SK-N-SH (cell line): ENCODE results near the gene CDC42SE2. TPM values are rescaled to one million over a fixed set of nuclear protein-coding genes. Genes with fewer than 3 reads are reported as not detected.

ENCODE experiments used
- CTCF ChIA-PET: fragments of 300-600, 350-600 bp; formaldehyde crosslinking; extraction: SDS; loops from one replicate; lab custom pipeline; 2021; lab: Yijun Ruan, JAX
- POLR2A ChIA-PET: fragments of 350-600 bp; sonication (Branson Sonifier 250); formaldehyde crosslinking; extraction: SDS; loops from one replicate; lab custom pipeline; 2020; ENCODE audit warnings: antibody characterized with exemption, inconsistent platforms; lab: Yijun Ruan, JAX
- DNase-seq: peaks from one replicate; pipeline ENCODE4 v3.0.0; 2012
- H2AFZ ChIP-seq: fragments of 200-600 bp; sonication (generic); 2 replicates; pipeline ENCODE4 v1.8.1; 2016; ENCODE audit warnings: antibody characterized with exemption, mild to moderate bottlenecking, low read depth
- H3F3A ChIP-seq: fragments of 200-600 bp; sonication (generic); replicated peaks from 2 replicates; pipeline ENCODE3; 2016; ENCODE audit warnings: antibody characterized with exemption, mild to moderate bottlenecking; ENCODE audit not compliant: insufficient read depth
- H3K27ac ChIP-seq, 2 experiments: fragments of 200-500 bp in 1 of 2; fragments of 200-600 bp in 1 of 2; sonication (Bioruptor generic) in 1 of 2; sonication (generic), shearing (Covaris generic) in 1 of 2; 2 replicates each; pipeline versions ENCODE4 v1.5.1 to v1.6.1; 2014 to 2016; ENCODE audit warnings: low read depth in 2 of 2, inconsistent platforms in 1 of 2, low read length in 1 of 2, mild to moderate bottlenecking in 1 of 2, mixed read lengths in 1 of 2
- H3K27me3 ChIP-seq: fragments of 200-600 bp; sonication (generic), shearing (Covaris generic); 2 replicates; pipeline ENCODE4 v1.6.1; 2016; ENCODE audit warnings: mixed run types; ENCODE audit not compliant: insufficient read depth
- H3K36me3 ChIP-seq, 2 experiments: fragments of 200-500 bp in 1 of 2; fragments of 200-600 bp in 1 of 2; sonication (Bioruptor generic) in 1 of 2; sonication (generic) in 1 of 2; replicated peaks in 1 of 2; 2 replicates each; pipeline versions ENCODE3 to v1.5.1; 2014 to 2016; ENCODE audit warnings: low read length in 1 of 2, mild to moderate bottlenecking in 1 of 2; ENCODE audit not compliant: insufficient read depth in 2 of 2, control insufficient read depth in 1 of 2
- H3K4me1 ChIP-seq, 2 experiments: fragments of 200-500 bp in 1 of 2; fragments of 200-600 bp in 1 of 2; sonication (Bioruptor generic) in 1 of 2; sonication (generic), shearing (Covaris generic) in 1 of 2; 2 replicates each; pipeline versions ENCODE4 v1.5.1 to v1.6.1; 2014 to 2016; ENCODE audit warnings: low read depth in 1 of 2, low read length in 1 of 2, mixed run types in 1 of 2; ENCODE audit not compliant: insufficient read depth in 2 of 2, control insufficient read depth in 1 of 2
- H3K4me2 ChIP-seq: fragments of 200-600 bp; sonication (generic), shearing (Covaris generic); 2 replicates; pipeline ENCODE4 v1.6.1; 2017; ENCODE audit warnings: mixed run types
- H3K4me3 ChIP-seq, 2 experiments: fragments of 200-500 bp in 1 of 2; fragments of 200-600 bp in 1 of 2; sonication (Bioruptor generic) in 1 of 2; sonication (generic), shearing (Covaris generic) in 1 of 2; 2 replicates each; pipeline versions ENCODE4 v1.5.1 to v1.8.1; 2014 to 2016; ENCODE audit warnings: low read depth in 2 of 2, inconsistent platforms in 1 of 2, low read length in 1 of 2, mild to moderate bottlenecking in 1 of 2, mixed read lengths in 1 of 2, moderate library complexity in 1 of 2
- H3K79me2 ChIP-seq: fragments of 200-600 bp; sonication (generic); 2 replicates; pipeline ENCODE4 v1.8.1; 2017; ENCODE audit warnings: mild to moderate bottlenecking; ENCODE audit not compliant: insufficient read depth
- H3K9ac ChIP-seq: fragments of 200-600 bp; sonication (generic); 2 replicates; pipeline ENCODE4 v1.6.1; 2017; ENCODE audit warnings: mixed run types
- H3K9me2 ChIP-seq: fragments of 200-600 bp; sonication (generic); 2 replicates; pipeline ENCODE4 v1.6.1; 2017; ENCODE audit warnings: mixed run types
- H3K9me3 ChIP-seq: fragments of 200-600 bp; sonication (generic); 2 replicates; pipeline ENCODE4 v1.6.1; 2017; ENCODE audit warnings: mixed run types, mild to moderate bottlenecking, moderate library complexity
- H4K20me1 ChIP-seq: fragments of 200-600 bp; sonication (generic); 2 replicates; pipeline ENCODE4 v1.6.1; 2017; ENCODE audit warnings: mild to moderate bottlenecking, mixed run types; ENCODE audit not compliant: insufficient read depth
- EP300 ChIP-seq, 2 experiments: IDR thresholded peaks; 2 replicates each; pipeline versions ENCODE4 v1.4.0 to v1.6.1; 2012; ENCODE audit warnings: borderline replicate concordance in 1 of 2, low read depth in 1 of 2, low read length in 1 of 2
- FOXM1 ChIP-seq: IDR thresholded peaks from 2 replicates; pipeline ENCODE4 v1.4.0; 2012; ENCODE audit warnings: low read depth, mild to moderate bottlenecking
- GABPA ChIP-seq: IDR thresholded peaks from 2 replicates; pipeline ENCODE4 v1.4.0; 2012; ENCODE audit warnings: low read depth, mild to moderate bottlenecking
- NRF1 ChIP-seq: IDR thresholded peaks from 2 replicates; pipeline ENCODE4 v1.6.1; 2012; ENCODE audit warnings: low read depth, mild to moderate bottlenecking, low read length
- PBX3 ChIP-seq: IDR thresholded peaks from 2 replicates; pipeline ENCODE4; 2012
- RCOR1 ChIP-seq: fragments of 150-350 bp; IDR thresholded peaks from 2 replicates; pipeline ENCODE4 v1.6.1; 2017; ENCODE audit warnings: antibody characterized with exemption, low read length
- REST ChIP-seq: IDR thresholded peaks from 2 replicates; pipeline ENCODE4 v1.6.1; 2012; ENCODE audit warnings: mild to moderate bottlenecking, low read depth, low read length, moderate library complexity
- TAF1 ChIP-seq: IDR thresholded peaks from 2 replicates; pipeline ENCODE4 v1.6.1; 2012; ENCODE audit warnings: low read depth, mild to moderate bottlenecking, low read length, moderate library complexity, borderline replicate concordance
- TCF12 ChIP-seq: IDR thresholded peaks from 2 replicates; pipeline ENCODE4 v1.4.0; 2012
- ZBTB33 ChIP-seq: IDR thresholded peaks from 2 replicates; pipeline ENCODE4 v1.4.0; 2012; ENCODE audit warnings: low read depth, borderline replicate concordance
- WGBS: methylation state at CpG from one replicate; pipeline ENCODE4 v1.1.6; 2017; ENCODE audit warnings: low lambda C conversion rate; 5-methylcytosine and 5-hydroxymethylcytosine counted together
- polyA plus RNA-seq, 3 experiments: library from polyadenylated mRNA; depleted of rRNA; stranded (reverse); fragments of >200 nt; gene quantifications; 2 replicates each; pipeline ENCODE4 v1.2.3, GENCODE V29; 2012

Gene CDC42SE2
- polyA plus RNA-seq, 1 of the 3 experiments (the other 2 are of a cell fraction): 8.6 TPM

- TF ChIP-seq TCF12 (no peak), FOXM1 (no peak), ZBTB33 (no peak), GABPA (no peak), TAF1 (no peak), REST (no peak), PBX3 (no peak), NRF1 (no peak), RCOR1 (no peak), EP300 (IDR thresholded peaks at IDR 0.05; ENCODE audit: borderline replicate concordance in 1 of 2, low read depth in 1 of 2, low read length in 1 of 2) (no peak)
- TF ChIP-seq, all 33 proteins: peak for 0
- H3K27ac ChIP-seq: no peak overlapping the region
- no peaks in the 10 kb centered on the region for H4K20me1 ChIP-seq
- ChIA-PET POLR2A (no interaction called here), CTCF (interaction anchor here (1.4 kb wide), 1 partner anchor 10 kb away, joined by 3 read pairs; no protein-coding TSS in a partner anchor)
- no peak for DNase-seq
- H3K4me1 ChIP-seq: no peaks in the 10 kb centered on the region
- H3K9me3 ChIP-seq: peaks cover 16% of the 10 kb centered on the region
- peaks cover 8 to 28% of the 10 kb centered on the region in 2 experiments for H3K36me3 ChIP-seq
- 95% methylated on average over 2 of the region's 2 CpGs for WGBS
- no peaks in the 10 kb centered on the region for H3K9me2 ChIP-seq
- no peaks in the 10 kb centered on the region for H3K79me2 ChIP-seq
- no peak overlapping the region for H2AFZ ChIP-seq
- H3K9ac ChIP-seq: no peak overlapping the region
- no peak overlapping the region for H3K4me3 ChIP-seq
- H3K27me3 ChIP-seq: no peaks in the 10 kb centered on the region
- H3F3A ChIP-seq: no peaks in the 10 kb centered on the region
- no peak overlapping the region for H3K4me2 ChIP-seq
These were observed 142.2 kb downstream of the CDC42SE2 start for GRCh38 chr5:131406076-131406475.
